Measurements from ENCODE around the gene UBFD1. TPM values are rescaled to one million over a fixed set of nuclear protein-coding genes. Genes with fewer than 3 reads are reported as not detected.

Gene UBFD1
- total RNA-seq, 4 donors from 2014 or later = 19.4 to 90.8 (median 37.9) TPM

DNA sequence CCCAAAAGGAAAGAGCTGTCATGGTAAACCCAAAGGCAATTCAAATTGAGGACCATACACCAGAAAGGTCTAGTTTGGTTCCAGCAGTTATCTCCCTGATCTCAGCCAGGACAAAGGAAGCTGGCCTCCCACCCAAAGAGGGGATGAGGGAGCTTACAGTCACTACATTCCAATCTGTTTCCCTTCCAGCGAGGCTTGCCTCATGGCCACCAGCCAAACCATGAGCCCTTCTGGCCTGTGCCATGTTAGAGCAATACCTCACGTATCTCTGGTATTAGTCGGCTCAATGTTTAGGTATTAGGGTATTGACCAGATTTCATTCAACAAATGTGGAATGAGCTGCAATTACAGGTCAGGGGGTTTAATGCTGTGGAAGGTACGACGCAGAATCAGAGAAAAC is 30.2 kb downstream of the UBFD1 start:
- Histone ChIP-seq H3K27ac (no peak overlapping the region), H3K4me3 (no peak overlapping the region), H3K36me3 (peaks cover 0 to 95% (median 0%) of the 10 kb centered on the region in 3 donors), H3K27me3 (no peaks in the 10 kb centered on the region), H3K9me3 (no peaks in the 10 kb centered on the region), H3K4me1 (no peaks in the 10 kb centered on the region)
- TF ChIP-seq, protein P1, sequence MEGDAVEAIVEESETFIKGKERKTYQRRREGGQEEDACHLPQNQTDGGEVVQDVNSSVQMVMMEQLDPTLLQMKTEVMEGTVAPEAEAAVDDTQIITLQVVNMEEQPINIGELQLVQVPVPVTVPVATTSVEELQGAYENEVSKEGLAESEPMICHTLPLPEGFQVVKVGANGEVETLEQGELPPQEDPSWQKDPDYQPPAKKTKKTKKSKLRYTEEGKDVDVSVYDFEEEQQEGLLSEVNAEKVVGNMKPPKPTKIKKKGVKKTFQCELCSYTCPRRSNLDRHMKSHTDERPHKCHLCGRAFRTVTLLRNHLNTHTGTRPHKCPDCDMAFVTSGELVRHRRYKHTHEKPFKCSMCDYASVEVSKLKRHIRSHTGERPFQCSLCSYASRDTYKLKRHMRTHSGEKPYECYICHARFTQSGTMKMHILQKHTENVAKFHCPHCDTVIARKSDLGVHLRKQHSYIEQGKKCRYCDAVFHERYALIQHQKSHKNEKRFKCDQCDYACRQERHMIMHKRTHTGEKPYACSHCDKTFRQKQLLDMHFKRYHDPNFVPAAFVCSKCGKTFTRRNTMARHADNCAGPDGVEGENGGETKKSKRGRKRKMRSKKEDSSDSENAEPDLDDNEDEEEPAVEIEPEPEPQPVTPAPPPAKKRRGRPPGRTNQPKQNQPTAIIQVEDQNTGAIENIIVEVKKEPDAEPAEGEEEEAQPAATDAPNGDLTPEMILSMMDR (IDR thresholded peaks at IDR 0.05) = no peak
- no peak for TF ChIP-seq POLR2A (IDR thresholded peaks at IDR 0.05)
- DNase-seq = no peak

DNA sequence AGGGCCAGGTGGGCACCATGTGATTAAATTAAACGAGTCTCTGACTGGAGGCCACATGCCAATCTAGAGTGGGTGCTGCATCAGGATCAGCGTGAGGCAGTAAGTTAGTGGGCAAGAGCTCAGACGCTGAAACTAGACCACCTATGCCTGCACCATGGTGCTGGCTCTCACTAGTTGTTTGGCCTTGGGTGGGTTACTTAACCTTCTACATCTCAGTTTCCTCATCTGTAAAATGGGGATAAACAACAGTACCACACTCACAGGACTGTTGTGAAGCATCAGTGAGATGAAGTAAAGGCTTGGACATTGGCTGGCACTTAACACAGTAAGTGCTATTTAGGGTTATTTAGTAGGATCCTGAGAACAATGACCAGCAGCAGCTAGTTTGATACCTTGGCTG is 32.7 kb downstream of the UBFD1 start:
- peaks cover 0 to 80% (median 0%) of the 10 kb centered on the region in 3 donors for H3K36me3 ChIP-seq
- DNase-seq = no peak
- no peaks in the 10 kb centered on the region for H3K27me3 ChIP-seq
- peaks cover 0 to 8% (median 2%) of the 10 kb centered on the region in 4 donors for H3K4me1 ChIP-seq
- no peak overlapping the region for H3K27ac ChIP-seq
- no peaks in the 10 kb centered on the region for H3K9me3 ChIP-seq
- TF ChIP-seq POLR2A (IDR thresholded peaks at IDR 0.05) = no peak
- TF ChIP-seq, protein P1 (IDR thresholded peaks at IDR 0.05) = no peak
- no peak overlapping the region for H3K4me3 ChIP-seq

DNA sequence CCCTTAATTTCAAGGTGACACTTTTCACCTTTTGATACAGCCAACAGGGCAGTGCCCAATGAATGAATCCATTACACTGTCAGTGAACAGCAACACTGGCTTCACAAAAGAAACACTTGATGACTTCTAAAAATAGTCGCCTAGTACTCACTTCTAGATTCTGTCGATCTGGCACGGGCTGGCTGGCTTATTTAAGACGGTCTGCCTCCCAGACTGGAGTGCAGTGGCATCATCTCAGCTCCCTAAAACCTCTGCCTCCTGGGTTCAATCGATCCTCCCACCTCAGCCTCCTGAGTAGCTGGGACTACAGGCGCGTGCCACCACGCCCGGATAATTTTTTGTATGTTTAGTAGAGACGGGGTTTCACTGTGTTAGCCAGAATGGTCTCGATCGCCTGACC is 36.7 kb downstream of the UBFD1 start:
- Histone ChIP-seq H3K9me3 (no peaks in the 10 kb centered on the region), H3K36me3 (peaks cover 0 to 40% (median 0%) of the 10 kb centered on the region in 3 donors), H3K27me3 (no peaks in the 10 kb centered on the region), H3K27ac (no peak overlapping the region), H3K4me3 (no peak overlapping the region), H3K4me1 (peaks cover 0 to 11% (median 6%) of the 10 kb centered on the region in 4 donors)
- TF ChIP-seq, protein P1 (IDR thresholded peaks at IDR 0.05) = no peak
- no peak for TF ChIP-seq POLR2A (IDR thresholded peaks at IDR 0.05)
- no peak for DNase-seq

GRCh38 chr16:23595246-23595950 is 37.9 kb downstream of the UBFD1 start:
- Histone ChIP-seq H3K27me3 (no peaks in the 10 kb centered on the region), H3K36me3 (peaks cover 0 to 28% (median 0%) of the 10 kb centered on the region in 3 donors), H3K4me1 (peaks cover 0 to 11% (median 6%) of the 10 kb centered on the region in 4 donors), H3K4me3 (peak overlapping the region; percentile 82 to 99 (median 93)), H3K27ac (peak overlapping the region; percentile 65 to 84 (median 80)), H3K9me3 (no peaks in the 10 kb centered on the region)
- DNase-seq = no peak
- peak in 1 of 2 donors; percentile 11 for TF ChIP-seq POLR2A (IDR thresholded peaks at IDR 0.05)
- TF ChIP-seq, protein P1 (IDR thresholded peaks at IDR 0.05) = no peak

GRCh38 chr16:23595951-23596720 is 38.6 kb downstream of the UBFD1 start, which contains the start of gene NDUFAB1:
TSS of gene NDUFAB1 (minus strand) at chr16:23596316. CDS start at chr16:23596290, 26 bp downstream.
- Histone ChIP-seq H3K27me3 (no peaks in the 10 kb centered on the region), H3K4me1 (peaks cover 0 to 11% (median 6%) of the 10 kb centered on the region in 4 donors), H3K4me3 (peak within 1 kb of the TSS; percentile 82 to 99 (median 93)), H3K36me3 (peaks cover 0 to 22% (median 0%) of the 10 kb centered on the region in 3 donors), H3K27ac (peak within 1 kb of the TSS; percentile 65 to 84 (median 80)), H3K9me3 (no peaks in the 10 kb centered on the region)
- TF ChIP-seq, protein P1 (IDR thresholded peaks at IDR 0.05) = peak; percentile 98 to 100 (median 100)
- TF ChIP-seq POLR2A (IDR thresholded peaks at IDR 0.05) = peak in 1 of 2 donors; percentile 17
- peak; percentile 88 to 96 (median 94) for DNase-seq
